Measurements from ENCODE around the gene B4GALT7.

- no peak for TF ChIP-seq CTCF (conservative IDR thresholded peaks at IDR 0.05; ENCODE audit: low read length)
- TF ChIP-seq EZH2phosphoT487 (IDR thresholded peaks at IDR 0.05; ENCODE audit: borderline replicate concordance): no peak
Measured at GRCh38 chr5:177604116-177604521, 4.2 kb downstream of the B4GALT7 start.

Data from Loucy (cell line).